ENCODE data around the gene NDUFA7. TPM values are rescaled to one million over a fixed set of nuclear protein-coding genes. Genes with fewer than 3 reads are reported as not detected.
"Not testable (repeated sequence)": the region's sequence is repeated elsewhere in the genome, so short reads cannot be mapped to it uniquely, and the experiment has no call there.

Gene NDUFA7
- total and polyA plus RNA-seq, 3 experiments from 2014 or later = 86.0 to 121 (median 93.3) TPM

DNA sequence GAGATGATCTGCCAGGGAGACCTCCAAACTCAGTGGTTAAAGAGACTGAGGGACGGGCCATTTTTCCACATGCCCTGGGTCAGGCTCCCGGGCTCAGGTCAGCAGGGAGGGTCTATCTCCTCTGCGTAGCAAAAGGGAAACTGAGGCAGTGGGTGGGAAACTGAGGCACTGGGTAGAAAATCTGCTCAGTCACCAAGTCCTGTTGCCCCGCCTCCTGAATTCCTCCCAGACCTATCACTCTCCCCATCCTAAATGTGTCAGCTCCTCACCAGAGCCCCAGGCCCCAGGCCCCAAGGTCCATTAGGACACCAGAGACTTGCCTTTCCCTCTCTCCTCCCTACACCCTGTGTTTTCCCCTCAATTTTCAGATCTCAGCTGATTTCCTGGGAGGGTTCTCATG lies 15.4 kb downstream of the NDUFA7 start:
- DNase-seq = peak in 1 of 5 donors; percentile 37
- Histone ChIP-seq H3K4me3 (ENCODE audit: low read length) (no peak overlapping the region), H3K27me3 (ENCODE audit: insufficient read depth, low read length, poor library complexity, severe bottlenecking) (no peaks in the 10 kb centered on the region), H3K4me1 (ENCODE audit: insufficient read depth, low read length) (peaks cover 27% of the 10 kb centered on the region), H3K27ac (ENCODE audit: low read depth, low read length) (no peak overlapping the region), H3K9me3 (ENCODE audit: low read length) (no peaks in the 10 kb centered on the region), H3K36me3 (ENCODE audit: insufficient read depth, low read length) (no peaks in the 10 kb centered on the region)
- ChIA-PET CTCF (no interaction called here), POLR2A (no interaction called here)
- Mint-ChIP-seq H3K27me3 (no peaks in the 10 kb centered on the region), H3K4me1 (peaks cover 29 to 41% (median 31%) of the 10 kb centered on the region in 3 donors), H3K27ac (peak overlapping the region in 7 of 8 donors; percentile 40 to 96 (median 68)), H3K4me3 (peak overlapping the region in 5 of 7 donors; percentile 30 to 95 (median 93)), H3K9me3 (no peaks in the 10 kb centered on the region), H3K36me3 (peaks cover 0 to 33% (median 0%) of the 10 kb centered on the region in 3 donors)

DNA sequence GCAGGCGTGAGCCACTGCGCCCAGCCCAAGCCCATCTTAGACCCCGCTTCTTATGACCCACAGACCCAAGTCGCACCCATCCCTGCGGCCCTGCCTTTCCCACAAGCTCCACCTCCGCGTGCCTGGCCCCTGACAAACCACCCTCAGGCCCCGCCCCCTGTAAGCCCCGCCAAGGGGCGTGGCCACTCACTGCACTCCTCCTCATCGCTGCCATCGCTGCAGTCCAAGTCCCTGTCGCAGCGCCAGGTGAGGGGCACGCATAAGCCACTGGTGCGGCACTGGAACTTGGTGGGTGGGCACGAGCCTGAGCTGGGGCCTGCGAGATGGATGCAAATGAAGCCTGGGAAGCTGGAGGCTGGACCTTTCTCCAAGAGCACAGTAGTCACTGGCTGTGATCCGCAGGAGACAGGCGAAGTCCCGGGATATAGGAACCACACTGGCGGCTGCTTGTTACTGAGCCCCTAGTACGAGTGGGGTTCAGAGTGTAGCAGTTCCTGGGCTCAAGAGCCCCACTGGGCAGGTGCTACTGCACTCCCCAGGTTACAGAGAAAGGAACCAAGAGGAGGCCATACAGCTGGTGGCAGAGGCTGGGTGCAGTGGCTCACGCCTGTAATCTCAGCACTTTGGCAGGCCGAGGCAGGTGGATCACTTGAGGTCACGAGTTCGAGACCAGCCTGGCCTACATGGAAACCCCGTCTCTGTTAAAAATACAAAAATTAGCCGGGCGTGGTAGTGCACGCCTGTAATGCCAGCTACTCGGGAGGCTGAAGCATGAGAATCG lies 16.1 kb downstream of the NDUFA7 start:
- peaks cover 29 to 41% (median 31%) of the 10 kb centered on the region in 3 donors for H3K4me1 Mint-ChIP-seq
- peak overlapping the region; percentile 31 for H3K27ac ChIP-seq (ENCODE audit: low read depth, low read length)
- H3K4me1 ChIP-seq (ENCODE audit: insufficient read depth, low read length) = peaks cover 27% of the 10 kb centered on the region
- H3K9me3 ChIP-seq (ENCODE audit: low read length) = no peaks in the 10 kb centered on the region
- H3K9me3 Mint-ChIP-seq = no peaks in the 10 kb centered on the region
- H3K36me3 Mint-ChIP-seq = peaks cover 0 to 28% (median 0%) of the 10 kb centered on the region in 3 donors
- peak overlapping the region in 4 of 8 donors; percentile 58 to 77 (median 68) for H3K27ac Mint-ChIP-seq
- POLR2A ChIA-PET = no interaction called here
- no peaks in the 10 kb centered on the region for H3K27me3 Mint-ChIP-seq
- CTCF ChIA-PET = no interaction called here
- no peaks in the 10 kb centered on the region for H3K27me3 ChIP-seq (ENCODE audit: insufficient read depth, low read length, poor library complexity, severe bottlenecking)
- no peak overlapping the region for H3K4me3 ChIP-seq (ENCODE audit: low read length)
- DNase-seq = peak in 2 of 5 donors; percentile 14 to 48
- H3K4me3 Mint-ChIP-seq = no peak overlapping the region
- H3K36me3 ChIP-seq (ENCODE audit: insufficient read depth, low read length) = no peaks in the 10 kb centered on the region

DNA sequence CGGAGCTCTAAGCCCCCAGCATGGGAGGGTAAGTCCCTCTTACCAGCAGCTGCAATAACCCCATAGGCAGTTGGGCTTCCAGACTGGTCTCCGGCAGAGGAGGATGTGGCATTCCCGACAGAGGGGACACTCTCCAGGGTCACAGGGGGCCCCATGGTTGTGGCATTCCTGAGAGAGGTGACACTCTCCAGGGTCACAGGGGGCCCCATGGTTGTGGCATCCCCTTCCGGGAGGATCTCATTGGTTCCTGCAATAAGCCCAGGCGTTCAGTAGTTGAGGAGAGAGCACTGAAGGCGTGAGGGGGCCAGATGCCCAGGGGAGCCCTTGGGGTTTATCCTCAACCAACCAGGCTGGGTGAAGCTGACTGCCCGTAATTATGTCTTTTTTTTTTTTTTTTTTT lies 18.4 kb downstream of the NDUFA7 start:
- peak in 1 of 5 donors; percentile 19 for DNase-seq
- Histone ChIP-seq H3K4me3 (ENCODE audit: low read length) (no peak overlapping the region), H3K27me3 (ENCODE audit: insufficient read depth, low read length, poor library complexity, severe bottlenecking) (no peaks in the 10 kb centered on the region), H3K9me3 (ENCODE audit: low read length) (no peaks in the 10 kb centered on the region), H3K27ac (ENCODE audit: low read depth, low read length) (no peak overlapping the region), H3K4me1 (ENCODE audit: insufficient read depth, low read length) (peaks cover 17% of the 10 kb centered on the region), H3K36me3 (ENCODE audit: insufficient read depth, low read length) (no peaks in the 10 kb centered on the region)
- ChIA-PET POLR2A (interaction anchor here (0.6 kb wide), 1 partner anchor 511 kb away, joined by 3 read pairs; no protein-coding TSS in a partner anchor), CTCF (no interaction called here)
- H3K36me3 Mint-ChIP-seq = peaks cover 0 to 18% (median 0%) of the 10 kb centered on the region in 3 donors
- H3K4me3 Mint-ChIP-seq = no peak overlapping the region
- no peak overlapping the region for H3K27ac Mint-ChIP-seq
- no peaks in the 10 kb centered on the region for H3K27me3 Mint-ChIP-seq
- no peaks in the 10 kb centered on the region for H3K9me3 Mint-ChIP-seq
- peaks cover 17 to 23% (median 20%) of the 10 kb centered on the region in 3 donors for H3K4me1 Mint-ChIP-seq

DNA sequence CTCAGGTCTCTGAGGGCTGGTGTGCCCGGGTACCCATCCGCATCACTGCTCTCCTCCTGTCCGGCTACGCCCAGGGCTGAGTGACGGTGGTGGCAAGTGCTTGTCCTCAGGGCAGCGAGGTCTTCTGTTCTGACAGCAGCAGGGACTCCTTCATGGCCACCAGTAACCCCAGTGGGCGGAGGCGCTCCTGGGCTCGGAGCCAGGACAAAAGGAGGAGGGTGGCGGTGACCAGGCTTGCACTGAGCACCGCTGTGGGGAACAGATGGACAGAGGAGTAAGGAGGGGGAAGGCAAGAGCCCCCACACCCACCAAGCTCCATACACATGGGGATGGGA lies 18.9 kb downstream of the NDUFA7 start:
- H3K27me3 Mint-ChIP-seq = no peaks in the 10 kb centered on the region
- no peaks in the 10 kb centered on the region for H3K27me3 ChIP-seq (ENCODE audit: insufficient read depth, low read length, poor library complexity, severe bottlenecking)
- no peaks in the 10 kb centered on the region for H3K36me3 ChIP-seq (ENCODE audit: insufficient read depth, low read length)
- H3K9me3 ChIP-seq (ENCODE audit: low read length) = no peaks in the 10 kb centered on the region
- peaks cover 0 to 17% (median 0%) of the 10 kb centered on the region in 3 donors for H3K36me3 Mint-ChIP-seq
- no peak overlapping the region for H3K27ac ChIP-seq (ENCODE audit: low read depth, low read length)
- ChIA-PET CTCF (interaction anchor here (0.6 kb wide), 1 partner anchor 1103 kb away, joined by 3 read pairs; no protein-coding TSS in a partner anchor), POLR2A (no interaction called here)
- peaks cover 13% of the 10 kb centered on the region for H3K4me1 ChIP-seq (ENCODE audit: insufficient read depth, low read length)
- H3K4me3 ChIP-seq (ENCODE audit: low read length) = no peak overlapping the region
- no peak overlapping the region for H3K4me3 Mint-ChIP-seq
- H3K27ac Mint-ChIP-seq = no peak overlapping the region
- no peaks in the 10 kb centered on the region for H3K9me3 Mint-ChIP-seq
- H3K4me1 Mint-ChIP-seq = peaks cover 13 to 18% (median 16%) of the 10 kb centered on the region in 3 donors
- peak in 1 of 5 donors; percentile 17 for DNase-seq

DNA sequence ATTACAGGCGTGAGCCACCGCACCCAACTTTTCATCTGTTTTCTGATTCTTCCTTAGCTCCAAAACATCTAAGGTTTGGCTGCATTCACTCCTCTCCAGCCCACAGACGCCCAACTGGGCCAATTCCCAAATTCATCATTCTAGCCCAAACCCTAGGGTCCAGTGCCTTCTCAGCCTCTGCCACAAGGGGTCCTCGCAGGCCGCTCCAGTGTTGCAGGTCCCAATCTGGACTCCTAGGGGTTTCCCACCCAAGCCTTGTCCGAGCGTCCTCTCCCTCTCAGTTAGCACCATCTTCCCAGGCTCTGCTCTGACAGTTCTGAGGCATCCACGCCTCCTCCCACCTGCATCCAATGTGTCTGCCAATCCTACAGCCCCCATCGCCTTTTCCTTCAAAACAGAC lies 29.8 kb downstream of the NDUFA7 start:
- H3K27ac Mint-ChIP-seq; H3K9me3 ChIP-seq (ENCODE audit: low read length); CTCF ChIA-PET; DNase-seq; H3K9me3 Mint-ChIP-seq; H3K4me1 ChIP-seq (ENCODE audit: insufficient read depth, low read length); POLR2A ChIA-PET; H3K4me3 Mint-ChIP-seq; H3K4me3 ChIP-seq (ENCODE audit: low read length); H3K27me3 Mint-ChIP-seq; H3K4me1 Mint-ChIP-seq; H3K27ac ChIP-seq (ENCODE audit: low read depth, low read length); H3K36me3 ChIP-seq (ENCODE audit: insufficient read depth, low read length); H3K36me3 Mint-ChIP-seq; H3K27me3 ChIP-seq (ENCODE audit: insufficient read depth, low read length, poor library complexity, severe bottlenecking): not testable (repeated sequence)

DNA sequence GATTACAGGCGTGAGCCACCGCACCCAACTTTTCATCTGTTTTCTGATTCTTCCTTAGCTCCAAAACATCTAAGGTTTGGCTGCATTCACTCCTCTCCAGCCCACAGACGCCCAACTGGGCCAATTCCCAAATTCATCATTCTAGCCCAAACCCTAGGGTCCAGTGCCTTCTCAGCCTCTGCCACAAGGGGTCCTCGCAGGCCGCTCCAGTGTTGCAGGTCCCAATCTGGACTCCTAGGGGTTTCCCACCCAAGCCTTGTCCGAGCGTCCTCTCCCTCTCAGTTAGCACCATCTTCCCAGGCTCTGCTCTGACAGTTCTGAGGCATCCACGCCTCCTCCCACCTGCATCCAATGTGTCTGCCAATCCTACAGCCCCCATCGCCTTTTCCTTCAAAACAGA lies 44.7 kb downstream of the NDUFA7 start:
- not testable (repeated sequence) for H3K27ac ChIP-seq (ENCODE audit: low read depth, low read length)

DNA sequence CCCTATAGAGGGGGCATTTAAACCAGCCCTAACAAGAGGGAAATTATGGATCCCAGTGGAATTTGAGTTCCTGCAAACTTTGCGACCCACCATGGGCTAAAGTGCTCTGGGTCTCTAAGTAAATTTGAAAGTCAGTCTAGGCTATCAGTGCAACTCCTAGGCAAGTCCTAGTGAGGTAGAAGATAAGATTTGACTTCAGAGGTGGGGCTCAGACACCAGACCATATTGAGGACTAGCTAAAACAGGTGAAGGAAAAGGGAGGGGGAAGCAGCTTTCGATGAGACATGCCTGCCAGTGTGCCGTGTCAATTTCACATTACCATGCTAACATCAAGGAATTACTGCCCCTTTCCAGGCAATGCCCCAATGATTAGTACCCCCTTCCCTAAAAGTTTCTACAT lies 51.5 kb downstream of the NDUFA7 start:
- POLR2A ChIA-PET = interaction anchor here (1.1 kb wide), 1 partner anchor 51 kb away, joined by 4 read pairs; the partner anchor contains the start of genes NDUFA7 and RPS28
- H3K9me3 ChIP-seq (ENCODE audit: low read length) = no peaks in the 10 kb centered on the region
- CTCF ChIA-PET = interaction anchor here (1.8 to 3.0 kb wide), 2 partner anchors 13 to 84 kb away, joined by 10 read pairs; no protein-coding TSS in a partner anchor

More for the DNA sequence above, 44.7 kb downstream of the NDUFA7 start:
- H3K27me3 ChIP-seq (ENCODE audit: insufficient read depth, low read length, poor library complexity, severe bottlenecking); H3K36me3 Mint-ChIP-seq; H3K9me3 ChIP-seq (ENCODE audit: low read length); H3K36me3 ChIP-seq (ENCODE audit: insufficient read depth, low read length); H3K27ac Mint-ChIP-seq; POLR2A ChIA-PET; H3K4me3 ChIP-seq (ENCODE audit: low read length); H3K4me1 ChIP-seq (ENCODE audit: insufficient read depth, low read length); H3K4me1 Mint-ChIP-seq; DNase-seq; H3K27me3 Mint-ChIP-seq; H3K4me3 Mint-ChIP-seq; H3K9me3 Mint-ChIP-seq; CTCF ChIA-PET: not testable (repeated sequence)

DNA sequence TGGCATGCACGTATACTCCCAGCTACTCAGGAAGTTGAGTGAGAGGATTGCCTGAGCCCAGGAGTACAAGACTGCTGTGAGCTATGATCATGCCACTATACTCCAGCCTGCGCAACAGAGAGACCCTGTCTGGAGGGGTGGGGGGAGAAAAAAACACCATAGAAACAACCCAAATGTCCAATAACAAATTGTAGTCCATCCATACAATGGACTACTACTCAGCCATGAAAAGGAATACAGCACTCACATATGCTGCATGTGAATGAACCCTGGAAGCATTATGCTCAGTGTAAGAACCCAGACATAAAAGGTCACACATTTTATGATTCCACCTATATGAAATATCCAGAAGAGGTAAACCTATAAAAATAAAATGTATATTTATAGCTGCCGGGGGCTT lies 55.3 kb downstream of the NDUFA7 start:
- Histone ChIP-seq H3K9me3 (ENCODE audit: low read length) (no peaks in the 10 kb centered on the region), H3K4me1 (ENCODE audit: insufficient read depth, low read length) (peaks cover 7% of the 10 kb centered on the region), H3K27me3 (ENCODE audit: insufficient read depth, low read length, poor library complexity, severe bottlenecking) (no peaks in the 10 kb centered on the region), H3K4me3 (ENCODE audit: low read length) (no peak overlapping the region), H3K36me3 (ENCODE audit: insufficient read depth, low read length) (no peaks in the 10 kb centered on the region), H3K27ac (ENCODE audit: low read depth, low read length) (no peak overlapping the region)
- no peak overlapping the region for H3K27ac Mint-ChIP-seq
- ChIA-PET CTCF (no interaction called here), POLR2A (interaction anchor here (0.7 kb wide), 1 partner anchor 9 kb away, joined by 4 read pairs; no protein-coding TSS in a partner anchor)
- peaks cover 0 to 14% (median 0%) of the 10 kb centered on the region in 3 donors for H3K36me3 Mint-ChIP-seq
- no peak for DNase-seq
- peak overlapping the region in 1 of 7 donors; percentile 67 for H3K4me3 Mint-ChIP-seq
- H3K9me3 Mint-ChIP-seq = no peaks in the 10 kb centered on the region
- H3K4me1 Mint-ChIP-seq = peaks cover 12 to 23% (median 17%) of the 10 kb centered on the region in 3 donors
- H3K27me3 Mint-ChIP-seq = no peaks in the 10 kb centered on the region

More for the DNA sequence above, 51.5 kb downstream of the NDUFA7 start:
- H3K27ac ChIP-seq (ENCODE audit: low read depth, low read length) = peak overlapping the region; percentile 63
- H3K27ac Mint-ChIP-seq = peak overlapping the region; percentile 93 to 98 (median 96)
- peaks cover 0 to 10% (median 0%) of the 10 kb centered on the region in 3 donors for H3K36me3 Mint-ChIP-seq
- no peaks in the 10 kb centered on the region for H3K9me3 Mint-ChIP-seq
- peaks cover 12 to 20% (median 17%) of the 10 kb centered on the region in 3 donors for H3K4me1 Mint-ChIP-seq
- no peak for DNase-seq
- no peaks in the 10 kb centered on the region for H3K36me3 ChIP-seq (ENCODE audit: insufficient read depth, low read length)
- no peaks in the 10 kb centered on the region for H3K27me3 ChIP-seq (ENCODE audit: insufficient read depth, low read length, poor library complexity, severe bottlenecking)
- peaks cover 7% of the 10 kb centered on the region for H3K4me1 ChIP-seq (ENCODE audit: insufficient read depth, low read length)
- peak overlapping the region; percentile 79 for H3K4me3 ChIP-seq (ENCODE audit: low read length)
- peak overlapping the region; percentile 91 to 99 (median 94) for H3K4me3 Mint-ChIP-seq
- no peaks in the 10 kb centered on the region for H3K27me3 Mint-ChIP-seq

Data from CD8-positive, alpha-beta memory T cell (primary cell).